ENCODE results near the gene DNM1.

DNA sequence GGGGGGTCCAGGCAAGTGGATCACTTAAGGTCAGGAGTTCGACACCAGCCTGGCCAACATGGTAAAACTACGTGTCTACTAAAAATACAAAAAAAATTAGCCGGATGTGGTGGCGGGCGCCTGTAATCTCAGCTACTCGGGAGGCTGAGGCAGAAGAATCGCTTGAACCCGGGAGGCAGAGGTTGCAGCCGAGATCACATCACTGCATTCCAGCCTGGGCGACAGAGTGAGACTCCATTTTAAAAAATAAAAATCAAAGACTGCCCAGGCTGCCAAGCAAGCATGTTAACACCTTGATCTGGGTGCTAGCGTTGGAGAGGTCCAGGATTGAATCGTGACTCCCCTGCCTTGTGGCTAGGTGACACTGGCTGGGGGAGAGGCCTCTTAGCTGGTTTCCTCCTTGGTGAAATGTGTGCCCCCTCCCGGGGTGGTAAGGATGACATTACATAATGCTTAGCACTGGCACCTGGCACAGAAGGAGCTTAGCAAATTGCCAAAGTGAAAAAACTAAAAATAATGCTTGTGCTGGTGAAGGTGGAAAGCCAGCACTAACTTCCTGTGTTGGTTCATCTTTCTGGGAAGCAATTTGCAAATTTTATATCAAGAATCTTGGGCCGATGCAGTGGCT lies 9.6 kb upstream of the DNM1 start:
- TF ChIP-seq, protein P1, sequence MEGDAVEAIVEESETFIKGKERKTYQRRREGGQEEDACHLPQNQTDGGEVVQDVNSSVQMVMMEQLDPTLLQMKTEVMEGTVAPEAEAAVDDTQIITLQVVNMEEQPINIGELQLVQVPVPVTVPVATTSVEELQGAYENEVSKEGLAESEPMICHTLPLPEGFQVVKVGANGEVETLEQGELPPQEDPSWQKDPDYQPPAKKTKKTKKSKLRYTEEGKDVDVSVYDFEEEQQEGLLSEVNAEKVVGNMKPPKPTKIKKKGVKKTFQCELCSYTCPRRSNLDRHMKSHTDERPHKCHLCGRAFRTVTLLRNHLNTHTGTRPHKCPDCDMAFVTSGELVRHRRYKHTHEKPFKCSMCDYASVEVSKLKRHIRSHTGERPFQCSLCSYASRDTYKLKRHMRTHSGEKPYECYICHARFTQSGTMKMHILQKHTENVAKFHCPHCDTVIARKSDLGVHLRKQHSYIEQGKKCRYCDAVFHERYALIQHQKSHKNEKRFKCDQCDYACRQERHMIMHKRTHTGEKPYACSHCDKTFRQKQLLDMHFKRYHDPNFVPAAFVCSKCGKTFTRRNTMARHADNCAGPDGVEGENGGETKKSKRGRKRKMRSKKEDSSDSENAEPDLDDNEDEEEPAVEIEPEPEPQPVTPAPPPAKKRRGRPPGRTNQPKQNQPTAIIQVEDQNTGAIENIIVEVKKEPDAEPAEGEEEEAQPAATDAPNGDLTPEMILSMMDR (IDR thresholded peaks at IDR 0.05) = no peak
- TF ChIP-seq POLR2A (IDR thresholded peaks at IDR 0.05) = no peak
